ENCODE data around the gene LYRM1. TPM values are rescaled to one million over a fixed set of nuclear protein-coding genes. Genes with fewer than 3 reads are reported as not detected.
A peak's percentile ranks its signal among the peaks of the same experiment; 100 is the strongest.
"Not testable (repeated sequence)": the region's sequence is repeated elsewhere in the genome, so short reads cannot be mapped to it uniquely, and the experiment has no call there.

The LYRM1 gene
- total and polyA plus RNA-seq, 2 experiments from 2014 or later, result 18.7 to 24.8 TPM

DNA sequence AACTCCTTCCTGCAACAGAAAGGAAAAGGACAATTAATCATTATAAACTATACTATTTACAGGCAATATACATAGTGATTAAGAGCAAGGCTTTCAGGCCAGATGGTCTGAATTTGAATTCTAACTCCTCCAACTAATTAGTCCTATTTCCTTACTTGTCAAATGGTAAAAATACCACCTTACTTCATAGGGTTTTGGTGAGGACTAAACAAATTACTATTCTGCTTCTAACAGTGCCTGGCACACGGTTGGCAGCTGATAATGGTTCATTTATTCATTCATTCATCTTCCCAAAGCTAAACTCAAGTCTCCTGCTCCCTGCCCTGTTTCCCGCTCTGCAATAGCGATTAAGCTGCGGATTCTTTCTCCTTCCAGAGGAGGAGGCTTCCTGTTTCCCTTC, 40.2 kb upstream of the LYRM1 start (continued):
- TF ChIP-seq, protein P1, sequence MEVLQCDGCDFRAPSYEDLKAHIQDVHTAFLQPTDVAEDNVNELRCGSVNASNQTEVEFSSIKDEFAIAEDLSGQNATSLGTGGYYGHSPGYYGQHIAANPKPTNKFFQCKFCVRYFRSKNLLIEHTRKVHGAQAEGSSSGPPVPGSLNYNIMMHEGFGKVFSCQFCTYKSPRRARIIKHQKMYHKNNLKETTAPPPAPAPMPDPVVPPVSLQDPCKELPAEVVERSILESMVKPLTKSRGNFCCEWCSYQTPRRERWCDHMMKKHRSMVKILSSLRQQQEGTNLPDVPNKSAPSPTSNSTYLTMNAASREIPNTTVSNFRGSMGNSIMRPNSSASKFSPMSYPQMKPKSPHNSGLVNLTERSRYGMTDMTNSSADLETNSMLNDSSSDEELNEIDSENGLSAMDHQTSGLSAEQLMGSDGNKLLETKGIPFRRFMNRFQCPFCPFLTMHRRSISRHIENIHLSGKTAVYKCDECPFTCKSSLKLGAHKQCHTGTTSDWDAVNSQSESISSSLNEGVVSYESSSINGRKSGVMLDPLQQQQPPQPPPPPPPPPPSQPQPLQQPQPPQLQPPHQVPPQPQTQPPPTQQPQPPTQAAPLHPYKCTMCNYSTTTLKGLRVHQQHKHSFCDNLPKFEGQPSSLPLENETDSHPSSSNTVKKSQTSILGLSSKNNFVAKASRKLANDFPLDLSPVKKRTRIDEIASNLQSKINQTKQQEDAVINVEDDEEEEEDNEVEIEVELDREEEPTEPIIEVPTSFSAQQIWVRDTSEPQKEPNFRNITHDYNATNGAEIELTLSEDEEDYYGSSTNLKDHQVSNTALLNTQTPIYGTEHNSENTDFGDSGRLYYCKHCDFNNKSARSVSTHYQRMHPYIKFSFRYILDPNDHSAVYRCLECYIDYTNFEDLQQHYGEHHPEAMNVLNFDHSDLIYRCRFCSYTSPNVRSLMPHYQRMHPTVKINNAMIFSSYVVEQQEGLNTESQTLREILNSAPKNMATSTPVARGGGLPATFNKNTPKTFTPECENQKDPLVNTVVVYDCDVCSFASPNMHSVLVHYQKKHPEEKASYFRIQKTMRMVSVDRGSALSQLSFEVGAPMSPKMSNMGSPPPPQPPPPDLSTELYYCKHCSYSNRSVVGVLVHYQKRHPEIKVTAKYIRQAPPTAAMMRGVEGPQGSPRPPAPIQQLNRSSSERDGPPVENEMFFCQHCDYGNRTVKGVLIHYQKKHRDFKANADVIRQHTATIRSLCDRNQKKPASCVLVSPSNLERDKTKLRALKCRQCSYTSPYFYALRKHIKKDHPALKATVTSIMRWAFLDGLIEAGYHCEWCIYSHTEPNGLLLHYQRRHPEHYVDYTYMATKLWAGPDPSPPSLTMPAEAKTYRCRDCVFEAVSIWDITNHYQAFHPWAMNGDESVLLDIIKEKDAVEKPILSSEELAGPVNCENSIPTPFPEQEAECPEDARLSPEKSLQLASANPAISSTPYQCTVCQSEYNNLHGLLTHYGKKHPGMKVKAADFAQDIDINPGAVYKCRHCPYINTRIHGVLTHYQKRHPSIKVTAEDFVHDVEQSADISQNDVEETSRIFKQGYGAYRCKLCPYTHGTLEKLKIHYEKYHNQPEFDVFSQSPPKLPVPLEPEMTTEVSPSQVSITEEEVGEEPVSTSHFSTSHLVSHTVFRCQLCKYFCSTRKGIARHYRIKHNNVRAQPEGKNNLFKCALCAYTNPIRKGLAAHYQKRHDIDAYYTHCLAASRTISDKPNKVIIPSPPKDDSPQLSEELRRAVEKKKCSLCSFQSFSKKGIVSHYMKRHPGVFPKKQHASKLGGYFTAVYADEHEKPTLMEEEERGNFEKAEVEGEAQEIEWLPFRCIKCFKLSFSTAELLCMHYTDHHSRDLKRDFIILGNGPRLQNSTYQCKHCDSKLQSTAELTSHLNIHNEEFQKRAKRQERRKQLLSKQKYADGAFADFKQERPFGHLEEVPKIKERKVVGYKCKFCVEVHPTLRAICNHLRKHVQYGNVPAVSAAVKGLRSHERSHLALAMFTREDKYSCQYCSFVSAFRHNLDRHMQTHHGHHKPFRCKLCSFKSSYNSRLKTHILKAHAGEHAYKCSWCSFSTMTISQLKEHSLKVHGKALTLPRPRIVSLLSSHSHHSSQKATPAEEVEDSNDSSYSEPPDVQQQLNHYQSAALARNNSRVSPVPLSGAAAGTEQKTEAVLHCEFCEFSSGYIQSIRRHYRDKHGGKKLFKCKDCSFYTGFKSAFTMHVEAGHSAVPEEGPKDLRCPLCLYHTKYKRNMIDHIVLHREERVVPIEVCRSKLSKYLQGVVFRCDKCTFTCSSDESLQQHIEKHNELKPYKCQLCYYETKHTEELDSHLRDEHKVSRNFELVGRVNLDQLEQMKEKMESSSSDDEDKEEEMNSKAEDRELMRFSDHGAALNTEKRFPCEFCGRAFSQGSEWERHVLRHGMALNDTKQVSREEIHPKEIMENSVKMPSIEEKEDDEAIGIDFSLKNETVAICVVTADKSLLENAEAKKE (CRISPR knock-in tag; IDR thresholded peaks at IDR 0.05), result no peak

DNA sequence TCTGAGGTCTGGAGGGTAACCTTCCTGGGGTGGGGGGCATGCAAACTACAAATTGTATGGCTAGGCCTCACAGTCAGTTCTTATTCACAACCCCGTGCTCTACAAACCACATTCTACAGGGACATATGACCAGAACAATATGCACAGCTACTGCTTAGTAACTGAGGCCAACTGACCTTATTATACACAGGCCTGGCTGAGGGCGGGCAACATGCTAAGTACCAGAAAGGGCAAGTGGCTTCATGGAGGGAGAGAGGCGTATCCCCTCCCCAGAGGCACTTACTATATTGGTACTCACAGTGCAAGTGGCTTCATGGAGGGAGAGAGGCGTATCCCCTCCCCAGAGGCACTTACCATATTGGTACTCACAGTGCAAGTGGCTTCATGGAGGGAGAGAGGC, 39.6 kb upstream of the LYRM1 start:
- H4K20me1 ChIP-seq (replicated peaks; ENCODE audit: insufficient read depth); H3K4me3 ChIP-seq; H3K4me3 Mint-ChIP-seq; H3K36me3 ChIP-seq (ENCODE audit: insufficient read depth); H3K9me3 Mint-ChIP-seq; ATAC-seq; H3K27me3 Mint-ChIP-seq (ENCODE audit: insufficient read depth, low read depth, poor library complexity); H3K9me2 ChIP-seq (ENCODE audit: insufficient read depth); H2AFZ ChIP-seq; H3K27me3 ChIP-seq (ENCODE audit: insufficient read depth); H3F3A ChIP-seq (replicated peaks; ENCODE audit: low read depth); DNase-seq (ENCODE audit: low spot score); H3K4me2 ChIP-seq: not testable (repeated sequence)
- peaks cover 46% of the 10 kb centered on the region for H3K4me1 ChIP-seq (ENCODE audit: insufficient read depth)
- peaks cover 32% of the 10 kb centered on the region for H3K36me3 Mint-ChIP-seq (ENCODE audit: low read depth)
- peak overlapping the region; percentile 80 for H3K27ac ChIP-seq (ENCODE audit: low read depth)
- peak overlapping the region; percentile 72; the same call in 1 of the 2 replicates for H3K27ac Mint-ChIP-seq
- H3K79me2 ChIP-seq (replicated peaks; ENCODE audit: insufficient read depth), result peaks cover 36% of the 10 kb centered on the region
- H3K4me1 Mint-ChIP-seq, result peaks cover 47% of the 10 kb centered on the region

DNA sequence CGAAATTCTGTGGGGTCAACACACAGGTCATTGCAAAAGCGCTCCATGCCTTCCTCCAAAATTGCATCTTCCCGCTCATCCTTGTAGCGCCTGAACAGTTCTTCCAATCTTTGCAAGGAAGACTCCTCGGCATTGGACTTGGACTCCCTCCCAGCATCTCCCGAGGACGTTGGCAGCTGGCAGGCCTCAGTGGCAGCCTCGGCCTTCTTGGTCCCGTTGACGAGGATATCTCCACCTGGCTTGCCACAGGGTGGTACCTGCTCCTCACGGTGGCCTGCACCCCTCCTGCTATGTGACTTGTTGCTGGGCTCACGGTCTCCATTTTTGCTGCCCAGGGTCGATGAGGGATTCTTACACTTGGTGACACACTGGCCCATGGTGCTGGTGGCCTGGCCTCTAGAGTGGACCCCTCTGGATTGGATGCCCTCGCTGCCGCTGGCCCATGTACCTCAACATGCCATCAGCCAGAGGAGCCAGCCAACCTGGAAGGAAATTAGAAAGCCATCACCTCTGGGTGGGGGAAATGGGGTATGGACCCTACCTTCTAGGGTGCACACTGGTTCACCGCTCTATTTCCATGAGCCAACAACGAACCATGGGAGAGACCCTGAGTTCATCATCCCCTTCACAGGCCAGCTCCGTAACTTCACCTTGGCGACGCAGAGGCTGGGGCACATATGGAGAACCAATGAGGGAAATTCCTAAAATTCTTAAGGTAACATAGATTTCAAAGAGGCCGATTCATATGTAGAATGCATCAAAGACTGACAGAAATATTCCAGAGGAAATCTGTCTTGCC, 38.2 kb upstream of the LYRM1 start:
- H3K36me3 Mint-ChIP-seq (ENCODE audit: low read depth), result peaks cover 32% of the 10 kb centered on the region
- H3K4me1 Mint-ChIP-seq, result peaks cover 53% of the 10 kb centered on the region
- DNase-seq (ENCODE audit: low spot score) (no peak), ATAC-seq (no peak)
- Histone ChIP-seq H2AFZ (no peak overlapping the region), H3F3A (replicated peaks; ENCODE audit: low read depth) (no peaks in the 10 kb centered on the region), H3K27me3 (ENCODE audit: insufficient read depth) (no peaks in the 10 kb centered on the region), H3K36me3 (ENCODE audit: insufficient read depth) (no peaks in the 10 kb centered on the region; the same call in 1 of the 2 replicates), H3K4me3 (no peak overlapping the region), H3K27ac (ENCODE audit: low read depth) (no peak overlapping the region), H4K20me1 (replicated peaks; ENCODE audit: insufficient read depth) (no peaks in the 10 kb centered on the region; the same call in 1 of the 2 replicates), H3K79me2 (replicated peaks; ENCODE audit: insufficient read depth) (peaks cover 50% of the 10 kb centered on the region), H3K4me1 (ENCODE audit: insufficient read depth) (peaks cover 48% of the 10 kb centered on the region), H3K9me2 (ENCODE audit: insufficient read depth) (peaks cover 6% of the 10 kb centered on the region; the same call in 1 of the 2 replicates), H3K4me2 (no peak overlapping the region)
- no peak overlapping the region for H3K4me3 Mint-ChIP-seq
- peaks cover 9% of the 10 kb centered on the region for H3K27me3 Mint-ChIP-seq (ENCODE audit: insufficient read depth, low read depth, poor library complexity)
- peak overlapping the region; percentile 23; the same call in 1 of the 2 replicates for H3K27ac Mint-ChIP-seq
- no peaks in the 10 kb centered on the region for H3K9me3 Mint-ChIP-seq
- TF ChIP-seq, protein P2, sequence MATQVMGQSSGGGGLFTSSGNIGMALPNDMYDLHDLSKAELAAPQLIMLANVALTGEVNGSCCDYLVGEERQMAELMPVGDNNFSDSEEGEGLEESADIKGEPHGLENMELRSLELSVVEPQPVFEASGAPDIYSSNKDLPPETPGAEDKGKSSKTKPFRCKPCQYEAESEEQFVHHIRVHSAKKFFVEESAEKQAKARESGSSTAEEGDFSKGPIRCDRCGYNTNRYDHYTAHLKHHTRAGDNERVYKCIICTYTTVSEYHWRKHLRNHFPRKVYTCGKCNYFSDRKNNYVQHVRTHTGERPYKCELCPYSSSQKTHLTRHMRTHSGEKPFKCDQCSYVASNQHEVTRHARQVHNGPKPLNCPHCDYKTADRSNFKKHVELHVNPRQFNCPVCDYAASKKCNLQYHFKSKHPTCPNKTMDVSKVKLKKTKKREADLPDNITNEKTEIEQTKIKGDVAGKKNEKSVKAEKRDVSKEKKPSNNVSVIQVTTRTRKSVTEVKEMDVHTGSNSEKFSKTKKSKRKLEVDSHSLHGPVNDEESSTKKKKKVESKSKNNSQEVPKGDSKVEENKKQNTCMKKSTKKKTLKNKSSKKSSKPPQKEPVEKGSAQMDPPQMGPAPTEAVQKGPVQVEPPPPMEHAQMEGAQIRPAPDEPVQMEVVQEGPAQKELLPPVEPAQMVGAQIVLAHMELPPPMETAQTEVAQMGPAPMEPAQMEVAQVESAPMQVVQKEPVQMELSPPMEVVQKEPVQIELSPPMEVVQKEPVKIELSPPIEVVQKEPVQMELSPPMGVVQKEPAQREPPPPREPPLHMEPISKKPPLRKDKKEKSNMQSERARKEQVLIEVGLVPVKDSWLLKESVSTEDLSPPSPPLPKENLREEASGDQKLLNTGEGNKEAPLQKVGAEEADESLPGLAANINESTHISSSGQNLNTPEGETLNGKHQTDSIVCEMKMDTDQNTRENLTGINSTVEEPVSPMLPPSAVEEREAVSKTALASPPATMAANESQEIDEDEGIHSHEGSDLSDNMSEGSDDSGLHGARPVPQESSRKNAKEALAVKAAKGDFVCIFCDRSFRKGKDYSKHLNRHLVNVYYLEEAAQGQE (IDR thresholded peaks at IDR 0.05; ENCODE audit: unreplicated experiment), result no peak
